PC-9 (cell line): ENCODE results near the gene XPNPEP1.

Experiments
- EZH2 ChIP-seq: fragments of 200-600 bp; sonication (generic); IDR thresholded peaks from 2 replicates; pipeline ENCODE4 v1.8.0; 2017; ENCODE audit warnings: antibody characterized with exemption, low read depth
- TF ChIP-seq, protein P1 (sequence below): fragments of 200-600 bp; sonication (generic); conservative IDR thresholded peaks from 2 replicates; pipeline ENCODE4 v1.6.1; 2017; ENCODE audit warnings: mixed run types, antibody characterized with exemption, mild to moderate bottlenecking, moderate library complexity

DNA sequence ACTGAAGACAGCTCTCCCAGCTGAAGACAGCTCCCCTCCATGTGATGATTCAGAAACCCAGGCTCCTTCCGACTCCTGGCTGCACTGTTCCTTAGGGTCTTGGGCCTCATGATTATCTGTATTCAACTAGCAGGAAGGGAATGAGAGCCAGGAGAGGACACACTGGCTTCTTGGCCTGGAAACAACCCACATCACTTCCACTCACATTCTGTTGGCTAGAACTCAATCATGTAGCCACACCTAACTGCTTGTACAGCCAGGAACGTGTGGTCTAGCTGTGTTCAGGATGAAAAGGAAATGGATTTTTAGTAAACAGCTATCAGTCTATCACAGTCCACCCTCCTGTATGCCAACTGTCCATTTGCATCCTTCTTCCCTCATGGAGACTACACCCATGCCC, 30.5 kb upstream of the XPNPEP1 start:
- TF ChIP-seq, protein P1, sequence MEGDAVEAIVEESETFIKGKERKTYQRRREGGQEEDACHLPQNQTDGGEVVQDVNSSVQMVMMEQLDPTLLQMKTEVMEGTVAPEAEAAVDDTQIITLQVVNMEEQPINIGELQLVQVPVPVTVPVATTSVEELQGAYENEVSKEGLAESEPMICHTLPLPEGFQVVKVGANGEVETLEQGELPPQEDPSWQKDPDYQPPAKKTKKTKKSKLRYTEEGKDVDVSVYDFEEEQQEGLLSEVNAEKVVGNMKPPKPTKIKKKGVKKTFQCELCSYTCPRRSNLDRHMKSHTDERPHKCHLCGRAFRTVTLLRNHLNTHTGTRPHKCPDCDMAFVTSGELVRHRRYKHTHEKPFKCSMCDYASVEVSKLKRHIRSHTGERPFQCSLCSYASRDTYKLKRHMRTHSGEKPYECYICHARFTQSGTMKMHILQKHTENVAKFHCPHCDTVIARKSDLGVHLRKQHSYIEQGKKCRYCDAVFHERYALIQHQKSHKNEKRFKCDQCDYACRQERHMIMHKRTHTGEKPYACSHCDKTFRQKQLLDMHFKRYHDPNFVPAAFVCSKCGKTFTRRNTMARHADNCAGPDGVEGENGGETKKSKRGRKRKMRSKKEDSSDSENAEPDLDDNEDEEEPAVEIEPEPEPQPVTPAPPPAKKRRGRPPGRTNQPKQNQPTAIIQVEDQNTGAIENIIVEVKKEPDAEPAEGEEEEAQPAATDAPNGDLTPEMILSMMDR: no peak
- TF ChIP-seq EZH2: no peak
